HG03108 (cell line): ENCODE data around the gene ADGRB2.
"Not testable (repeated sequence)": the region's sequence is repeated elsewhere in the genome, so short reads cannot be mapped to it uniquely, and the experiment has no call there.

ENCODE experiments used
- ATAC-seq: cut with Tn5 transposase; IDR thresholded peaks from one replicate; pipeline ENCODE4 v1.9.1; 2021; ENCODE audit warnings: moderate library complexity; ENCODE audit not compliant: unreplicated experiment

The ADGRB2 gene

DNA sequence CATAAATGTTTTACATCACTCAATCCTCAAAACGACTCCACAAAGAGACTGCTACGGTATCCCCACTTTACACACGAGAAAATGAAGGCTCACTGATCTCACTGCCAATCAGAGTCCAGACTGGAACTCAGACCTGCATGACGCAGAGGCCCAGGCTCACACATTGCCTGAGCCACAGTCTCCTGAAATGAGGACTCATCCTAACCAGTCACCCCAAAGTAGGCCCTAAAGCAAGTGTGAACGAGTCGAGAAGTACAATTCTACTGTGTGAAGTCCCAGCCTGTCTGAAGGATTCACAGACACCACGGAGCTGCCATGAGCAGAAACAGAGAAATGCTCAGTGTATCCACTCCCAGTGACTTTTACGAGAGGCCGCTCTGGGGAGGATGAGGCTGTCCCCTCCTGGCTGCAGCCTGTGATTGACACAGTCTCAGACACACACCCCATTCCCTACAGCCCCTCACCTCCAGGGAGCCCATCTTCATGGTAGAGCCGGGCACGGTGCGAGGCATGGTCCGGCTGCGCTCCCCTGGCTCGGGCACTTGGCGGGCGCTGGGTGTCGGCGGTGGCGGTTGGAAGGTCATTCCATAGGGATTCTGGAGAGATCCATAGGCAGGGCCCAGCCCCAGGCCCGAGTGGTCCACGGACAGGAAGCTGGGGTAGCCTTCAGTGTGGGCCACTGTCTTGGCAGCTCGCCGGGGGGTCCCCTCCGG lies 33.6 kb downstream of the ADGRB2 start:
- ATAC-seq, result no peak

DNA sequence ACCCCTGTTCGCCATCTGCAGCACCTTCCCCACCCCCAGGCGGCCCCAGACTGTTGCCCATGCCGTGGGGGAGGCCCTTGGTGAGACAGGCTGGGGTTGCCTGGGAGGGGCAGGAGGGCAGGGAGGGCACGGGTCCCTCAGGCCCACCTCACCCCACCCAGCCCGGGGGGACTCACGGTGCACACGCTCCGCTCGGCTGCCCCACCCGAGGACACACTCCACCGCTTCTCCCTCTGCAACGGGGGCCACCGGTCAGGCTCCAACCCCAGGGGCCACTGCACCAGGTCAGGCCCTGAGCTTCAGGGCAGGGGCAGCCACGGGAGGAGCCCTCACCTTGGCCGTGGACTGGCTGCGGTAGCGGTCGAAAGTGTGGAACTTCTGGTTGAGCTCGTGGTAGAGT lies 36.3 kb downstream of the ADGRB2 start:
- ATAC-seq, result no peak

DNA sequence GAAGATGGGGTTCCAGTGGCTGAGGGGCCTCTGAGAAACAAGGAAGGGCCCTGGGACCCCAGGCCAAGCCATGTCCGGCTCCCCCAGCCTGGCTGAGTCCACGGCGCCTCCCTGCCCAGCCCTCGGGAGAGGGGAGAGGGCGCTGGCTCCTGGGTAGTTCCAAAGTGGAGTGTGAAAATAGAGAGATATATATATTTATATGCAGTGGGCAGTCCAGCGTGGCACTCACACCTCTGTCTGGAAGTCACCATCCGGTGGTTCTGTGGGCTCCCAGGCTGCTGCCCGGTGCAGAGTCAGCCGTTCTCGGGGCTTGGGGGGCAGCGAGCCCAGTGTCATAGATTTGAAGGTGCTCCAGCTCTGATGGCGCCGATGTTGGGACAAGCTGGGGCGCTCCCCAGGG lies 36.9 kb downstream of the ADGRB2 start:
- no peak for ATAC-seq

DNA sequence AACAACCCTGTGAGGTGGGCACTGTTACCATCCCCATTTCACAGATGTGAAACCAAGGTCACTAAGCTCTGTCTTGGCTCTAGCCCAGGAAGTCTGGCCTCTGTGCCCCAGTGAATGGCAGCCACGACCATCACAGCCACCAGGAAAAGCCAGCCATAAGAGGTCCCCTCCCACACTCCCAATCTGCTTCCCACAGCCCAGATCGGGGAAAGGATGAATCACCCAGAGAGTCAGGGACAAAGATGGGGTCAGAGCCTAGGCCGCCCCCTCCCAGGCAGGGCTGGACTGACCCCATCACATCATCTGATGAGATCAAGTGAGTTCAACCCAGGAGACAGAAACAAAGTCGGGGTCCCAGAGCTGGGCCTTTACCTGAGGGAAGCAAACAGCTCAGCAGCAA lies 37.4 kb downstream of the ADGRB2 start:
- ATAC-seq, result no peak

DNA sequence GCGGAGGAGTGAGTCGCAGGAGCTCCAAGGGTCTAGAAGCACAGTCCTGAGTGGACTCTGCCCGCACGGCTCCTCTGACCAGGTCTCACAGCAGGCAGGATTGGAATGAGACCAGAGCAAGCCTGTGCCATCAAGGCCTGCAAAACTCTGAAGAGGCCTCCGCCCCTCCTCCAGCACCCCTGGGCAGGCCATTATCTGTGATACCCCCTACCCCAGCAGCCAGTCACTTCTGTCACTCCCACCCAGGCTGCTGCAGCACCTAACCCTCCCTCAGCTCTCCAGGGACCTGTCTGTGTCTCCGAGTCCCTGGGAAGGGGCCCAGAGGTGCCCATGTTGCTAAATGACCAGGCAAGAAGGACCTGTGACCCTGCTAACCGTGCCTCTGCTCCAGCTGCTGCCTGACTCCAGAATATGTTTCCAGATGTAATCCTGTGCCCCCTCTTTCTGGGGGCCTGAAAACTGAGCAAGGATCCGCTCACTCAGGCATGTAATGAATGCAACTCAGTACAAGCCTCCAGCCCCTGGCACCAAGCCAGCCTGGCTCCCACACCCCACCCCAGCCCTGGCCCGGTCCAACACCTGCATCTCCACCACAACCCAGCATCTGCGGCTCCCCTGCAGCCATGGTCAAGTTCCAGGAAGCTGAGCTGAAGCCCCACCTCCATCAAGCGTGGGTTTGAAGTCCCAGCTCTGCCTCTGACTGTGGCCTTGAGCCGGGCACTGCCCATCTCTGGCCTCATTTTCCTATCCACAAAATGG lies 38.2 kb downstream of the ADGRB2 start:
- no peak for ATAC-seq

DNA sequence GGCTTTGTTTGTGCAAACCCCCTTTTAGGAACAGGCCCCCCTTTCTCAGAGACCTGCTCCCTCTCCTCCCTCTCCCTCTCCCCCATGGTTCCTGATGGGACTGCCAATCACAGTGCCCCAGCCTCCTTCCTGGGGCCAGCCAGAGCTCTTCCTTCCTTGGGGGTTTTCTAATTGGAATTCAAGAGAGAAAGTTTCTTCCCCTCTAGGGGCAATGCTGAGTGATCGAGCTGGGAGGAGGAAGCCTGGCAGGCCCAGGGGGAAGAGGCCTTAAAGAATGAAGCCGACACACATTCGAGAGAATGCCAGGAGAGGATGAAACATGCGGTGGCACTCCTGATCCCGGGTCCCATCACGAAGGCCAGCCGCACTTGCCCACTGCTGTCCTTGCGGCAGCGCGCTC lies 39.0 kb downstream of the ADGRB2 start:
- ATAC-seq, result no peak

DNA sequence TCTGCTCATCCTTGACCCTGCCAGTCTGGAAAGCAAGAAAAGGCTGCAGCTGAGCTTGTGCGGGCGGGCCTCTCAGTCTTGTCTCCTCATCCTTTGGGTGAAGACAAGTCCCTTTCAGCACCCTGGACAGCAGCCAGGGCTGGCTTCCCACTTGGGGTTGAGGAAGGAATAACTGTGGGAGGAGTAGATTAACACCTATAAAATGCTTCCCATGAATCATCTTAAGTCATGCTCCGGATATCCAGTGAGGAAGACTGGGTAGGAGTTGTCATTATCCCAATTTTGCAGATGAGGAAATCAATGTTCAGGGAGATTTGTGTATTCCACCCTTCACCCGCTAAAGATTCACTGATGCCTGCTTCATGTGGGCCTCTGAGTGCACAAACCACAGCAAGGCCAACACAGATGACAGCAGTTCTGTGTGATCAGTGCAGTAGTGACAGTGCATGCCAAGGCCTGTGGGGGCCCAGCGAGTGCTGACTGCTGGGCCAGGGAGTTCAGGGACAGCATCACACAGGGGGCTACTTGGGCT lies 40.2 kb downstream of the ADGRB2 start:
- ATAC-seq, result no peak

DNA sequence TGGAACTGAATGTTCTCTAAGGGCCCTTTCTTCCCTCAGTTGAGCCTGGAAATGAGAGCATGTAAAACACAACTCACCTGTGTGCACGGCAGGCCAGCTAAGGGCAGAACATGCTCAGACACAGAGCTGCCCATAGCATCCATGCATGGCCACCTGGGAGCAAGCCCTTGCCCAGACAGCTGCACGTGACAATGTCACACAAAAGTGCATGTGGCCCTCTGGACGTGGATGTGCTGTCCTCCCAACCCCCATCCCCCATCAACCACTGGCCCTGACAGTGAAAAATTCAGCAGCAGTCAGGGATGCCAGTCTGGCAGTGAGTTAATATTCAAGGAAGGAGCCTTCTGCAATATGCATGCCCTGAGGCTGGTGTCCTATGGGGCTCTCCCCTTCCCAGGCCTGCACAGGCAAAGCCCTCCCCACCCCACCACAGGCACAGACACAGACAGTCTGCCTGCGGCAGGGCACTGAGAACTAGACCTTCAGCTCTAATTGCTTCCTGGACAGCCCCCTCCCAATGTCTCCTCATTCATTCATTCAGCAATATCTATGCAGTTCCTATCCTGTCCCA lies 45.7 kb downstream of the ADGRB2 start:
- no peak for ATAC-seq

DNA sequence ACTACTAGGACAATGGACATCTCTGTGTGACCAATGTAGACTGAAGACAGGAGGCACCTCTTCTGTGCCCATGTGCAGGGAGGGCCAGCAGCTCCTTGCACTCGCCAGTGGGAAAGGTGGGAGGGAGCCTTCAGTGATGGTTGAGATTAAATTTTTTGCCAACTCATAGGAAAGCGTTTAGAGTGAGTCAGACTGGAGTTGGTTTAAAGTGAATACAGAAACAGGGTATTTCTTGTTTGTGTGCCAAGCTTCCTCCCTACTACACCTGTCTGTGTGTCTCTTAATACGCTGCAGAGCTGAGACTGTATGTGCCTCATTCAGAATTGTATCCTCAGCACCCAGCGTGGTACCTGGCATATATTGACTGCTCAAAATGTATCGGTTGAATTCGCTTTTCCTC lies 46.8 kb downstream of the ADGRB2 start:
- ATAC-seq, result no peak

DNA sequence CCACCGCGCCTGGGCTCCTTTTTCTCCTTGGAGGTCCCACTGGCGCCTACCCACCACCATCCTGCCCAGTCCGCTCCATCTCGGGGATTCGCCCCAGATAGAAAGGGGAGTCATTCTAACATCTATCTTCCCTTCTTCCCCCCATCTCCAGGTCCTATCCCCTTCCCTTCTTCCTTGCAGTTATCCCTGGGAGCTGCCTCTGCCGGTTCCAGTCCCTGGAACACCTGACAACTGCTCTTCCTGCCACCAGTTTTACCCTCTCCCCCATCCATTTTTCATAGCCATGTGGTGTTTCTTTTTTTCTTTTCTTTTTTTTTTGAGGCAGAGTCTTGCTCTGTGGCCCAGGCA lies 48.3 kb downstream of the ADGRB2 start:
- ATAC-seq, result no peak

DNA sequence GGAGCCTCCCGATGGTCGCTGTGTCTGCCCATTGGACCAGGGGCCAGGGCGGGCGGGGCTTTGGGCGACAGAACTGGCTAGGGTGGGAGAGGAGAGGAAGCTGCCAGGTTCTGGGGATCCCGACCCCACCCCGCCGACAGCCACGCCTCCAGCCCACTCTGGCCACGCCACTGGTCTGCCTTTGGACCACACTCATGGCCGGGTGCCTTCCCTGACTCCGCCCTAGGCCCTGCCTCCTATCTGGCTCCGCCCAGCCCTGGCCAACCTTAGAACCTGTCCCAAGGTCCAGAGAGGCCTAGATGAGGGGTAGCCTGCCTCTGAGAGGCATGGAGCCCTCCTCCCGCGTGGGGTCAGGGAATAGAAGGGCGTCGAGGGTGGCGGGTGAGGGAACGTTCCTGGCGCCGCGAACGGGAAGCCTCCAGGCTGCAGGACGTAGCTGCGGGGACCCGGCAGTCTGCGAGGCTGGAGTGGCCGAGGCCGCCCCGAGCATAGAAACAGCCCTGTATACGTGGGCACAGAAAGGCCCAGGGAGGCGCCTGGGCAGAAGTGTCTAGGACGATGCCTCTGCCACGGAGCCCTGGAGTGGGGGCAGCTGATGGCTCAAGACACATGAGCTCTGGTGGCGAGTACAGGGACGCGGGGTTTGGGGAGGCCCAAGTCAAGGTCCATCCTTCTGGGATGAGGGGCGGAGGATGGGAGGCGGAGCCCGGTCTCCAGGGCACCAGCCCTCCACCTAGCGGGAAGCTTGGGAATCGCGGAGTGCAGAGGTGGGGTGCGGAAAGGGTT lies 48.9 kb downstream of the ADGRB2 start:
- ATAC-seq, result no peak

DNA sequence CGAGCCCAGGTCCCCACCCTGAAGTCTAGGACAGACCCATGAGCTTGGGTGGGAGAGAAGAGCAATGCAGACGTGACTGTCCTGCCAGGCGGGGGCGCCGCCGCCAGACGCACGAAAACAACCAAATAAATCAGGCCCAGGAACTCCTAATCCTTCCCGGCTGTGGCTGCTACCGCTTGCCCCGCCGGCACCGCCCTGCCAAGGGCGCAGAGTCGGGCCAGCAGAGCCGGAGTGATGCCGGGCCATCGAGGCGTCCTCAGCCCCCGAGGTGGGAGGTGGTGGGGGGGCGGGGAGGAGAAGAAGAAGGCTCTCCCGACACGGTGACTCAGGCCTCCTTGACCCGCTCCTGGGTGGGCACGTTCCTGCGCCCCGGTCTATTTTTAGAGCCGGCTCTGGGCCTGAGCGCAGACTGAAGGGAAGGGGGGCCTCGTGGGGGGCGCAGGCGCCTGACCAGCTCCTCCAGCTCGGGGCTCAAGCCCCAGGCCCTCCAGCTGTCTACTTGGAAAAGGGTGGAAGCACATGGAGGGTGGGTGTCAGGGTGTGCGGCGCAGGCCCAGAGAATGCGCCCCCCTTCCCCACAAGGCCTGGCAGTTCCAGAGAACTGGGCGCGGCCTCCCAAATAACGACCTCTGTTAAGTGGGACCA lies 49.6 kb downstream of the ADGRB2 start:
- ATAC-seq, result no peak

DNA sequence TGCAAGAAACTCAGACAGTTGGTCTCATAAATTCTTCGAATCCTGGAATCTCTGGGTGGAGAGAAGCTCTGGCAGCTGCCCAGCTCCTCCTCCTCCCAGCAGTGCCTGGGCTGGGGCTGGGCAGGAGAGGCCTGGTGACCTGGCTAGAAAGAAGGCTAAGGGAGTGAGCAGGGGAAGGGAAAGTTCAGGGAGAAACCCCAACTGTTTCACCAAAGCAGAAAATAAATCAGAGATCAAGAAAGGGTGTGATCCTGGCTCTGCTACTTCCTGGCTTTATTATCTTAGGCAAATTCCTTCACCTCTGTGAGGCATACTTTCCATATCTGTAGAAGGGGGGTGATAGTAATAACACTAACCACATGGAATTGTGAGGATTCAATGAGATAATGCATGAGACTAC lies 51.5 kb downstream of the ADGRB2 start:
- ATAC-seq, result no peak

DNA sequence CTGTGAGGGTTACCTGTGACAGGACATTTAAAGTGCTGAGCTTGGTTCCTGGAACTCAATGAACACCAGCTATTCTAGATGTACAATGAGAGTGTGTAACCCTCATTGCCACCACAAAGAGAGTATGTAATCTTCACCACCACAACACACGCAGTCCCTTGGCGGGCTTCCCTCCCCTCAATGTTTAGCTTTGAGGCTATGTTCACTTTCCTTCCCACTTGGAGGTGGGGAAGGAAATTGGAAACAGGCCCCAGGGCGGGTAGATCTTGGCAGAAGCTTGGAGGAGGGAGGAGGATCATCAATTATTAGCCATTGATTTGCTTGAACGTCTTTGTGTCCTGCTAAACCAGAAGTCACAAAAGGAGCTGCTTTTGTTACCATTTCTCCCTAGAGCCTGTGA lies 52.1 kb downstream of the ADGRB2 start:
- no peak for ATAC-seq

DNA sequence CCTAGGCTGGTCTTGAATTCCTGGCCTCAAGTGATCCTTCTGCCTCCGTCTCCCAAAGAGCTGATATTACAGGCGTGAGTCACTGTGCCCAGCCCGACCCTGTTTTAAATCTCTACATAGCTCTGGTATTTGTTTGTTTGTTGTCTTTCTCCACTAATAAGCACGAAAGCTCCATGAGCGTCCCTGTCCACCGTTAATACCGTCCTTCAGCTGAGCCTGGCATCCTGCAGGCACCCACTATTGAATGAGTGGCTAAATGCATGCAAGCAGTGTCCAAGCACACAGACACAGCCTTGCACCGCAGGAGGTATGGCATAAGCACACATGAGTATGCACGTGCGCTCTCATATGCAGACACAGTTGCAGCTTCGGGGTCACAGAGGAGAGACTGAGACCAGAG lies 55.8 kb downstream of the ADGRB2 start:
- no peak for ATAC-seq

DNA sequence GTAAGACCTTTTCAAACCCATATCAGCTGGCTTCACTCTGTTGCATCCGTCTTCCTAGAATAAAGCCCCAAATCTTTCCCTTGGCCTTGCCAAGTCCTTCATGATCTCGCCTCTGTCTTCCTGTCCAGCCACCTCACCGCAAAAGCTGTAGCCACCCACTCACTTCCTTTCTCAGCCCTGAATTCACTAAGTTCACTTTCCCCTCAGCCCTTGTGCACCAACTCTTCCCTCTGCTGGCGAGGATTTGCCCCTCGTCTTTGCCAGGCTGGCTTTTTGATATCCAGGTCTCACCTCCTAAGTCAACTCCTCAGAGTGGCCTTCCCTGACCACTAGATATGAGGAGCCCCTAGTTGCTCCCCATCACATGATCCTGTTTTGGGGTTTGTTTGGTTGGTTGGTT lies 56.4 kb downstream of the ADGRB2 start:
- ATAC-seq, result no peak

DNA sequence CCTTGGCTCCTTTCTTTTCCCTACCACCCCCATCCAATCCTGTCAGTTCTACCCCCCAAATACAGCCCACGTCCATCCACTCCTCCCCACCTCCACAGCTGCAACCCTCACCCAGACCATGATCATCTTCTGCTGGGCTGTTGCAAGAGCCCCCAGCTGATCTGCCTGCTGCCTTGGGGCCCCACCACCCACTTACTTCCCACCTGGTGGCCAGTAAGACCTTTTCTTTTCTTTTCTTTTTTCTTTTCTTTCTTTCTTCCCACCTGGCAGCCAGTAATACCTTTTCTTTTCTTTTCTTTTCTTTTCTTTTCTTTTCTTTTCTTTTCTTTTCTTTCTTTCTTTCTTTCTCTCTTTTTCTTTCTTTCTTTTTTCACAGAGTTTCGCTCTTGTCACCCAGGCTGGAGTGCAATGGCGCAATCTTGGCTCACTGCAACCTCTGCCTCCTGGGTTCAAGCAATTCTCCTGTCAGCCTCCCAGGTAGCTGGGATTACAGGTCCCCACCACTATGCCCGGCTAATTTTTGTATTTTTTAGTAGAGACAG lies 57.0 kb downstream of the ADGRB2 start:
- ATAC-seq, result not testable (repeated sequence)

DNA sequence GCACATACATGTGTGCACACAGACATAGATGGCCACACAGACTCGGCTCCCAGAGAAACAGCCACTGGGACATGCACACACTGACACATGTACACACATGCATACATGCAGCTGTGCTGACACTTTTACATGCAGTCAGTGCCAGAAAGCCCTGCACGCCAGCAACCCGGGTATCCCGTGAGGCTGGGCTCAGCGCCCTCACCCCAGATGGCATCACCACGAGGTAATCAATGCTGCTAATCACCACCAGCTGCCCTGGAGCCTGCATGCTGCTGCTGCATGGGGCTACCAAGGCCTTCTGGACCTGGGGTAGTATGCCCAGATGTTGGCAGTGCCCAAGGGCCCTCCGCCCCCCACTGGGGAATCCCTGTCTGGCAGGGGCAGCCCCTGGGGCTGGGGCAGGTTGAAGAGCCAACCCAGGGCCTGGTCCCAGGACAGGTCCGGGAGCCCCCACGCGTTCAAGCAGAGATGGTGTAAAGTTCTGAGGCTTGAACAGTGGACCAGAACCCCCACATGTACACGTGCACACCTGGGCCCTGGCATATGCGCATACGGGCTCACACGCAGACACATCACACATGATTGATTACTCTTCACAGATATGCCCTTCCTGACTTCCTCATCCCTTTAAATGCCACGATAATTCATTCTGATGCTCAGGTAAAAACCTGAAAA lies 57.6 kb downstream of the ADGRB2 start:
- ATAC-seq, result no peak

DNA sequence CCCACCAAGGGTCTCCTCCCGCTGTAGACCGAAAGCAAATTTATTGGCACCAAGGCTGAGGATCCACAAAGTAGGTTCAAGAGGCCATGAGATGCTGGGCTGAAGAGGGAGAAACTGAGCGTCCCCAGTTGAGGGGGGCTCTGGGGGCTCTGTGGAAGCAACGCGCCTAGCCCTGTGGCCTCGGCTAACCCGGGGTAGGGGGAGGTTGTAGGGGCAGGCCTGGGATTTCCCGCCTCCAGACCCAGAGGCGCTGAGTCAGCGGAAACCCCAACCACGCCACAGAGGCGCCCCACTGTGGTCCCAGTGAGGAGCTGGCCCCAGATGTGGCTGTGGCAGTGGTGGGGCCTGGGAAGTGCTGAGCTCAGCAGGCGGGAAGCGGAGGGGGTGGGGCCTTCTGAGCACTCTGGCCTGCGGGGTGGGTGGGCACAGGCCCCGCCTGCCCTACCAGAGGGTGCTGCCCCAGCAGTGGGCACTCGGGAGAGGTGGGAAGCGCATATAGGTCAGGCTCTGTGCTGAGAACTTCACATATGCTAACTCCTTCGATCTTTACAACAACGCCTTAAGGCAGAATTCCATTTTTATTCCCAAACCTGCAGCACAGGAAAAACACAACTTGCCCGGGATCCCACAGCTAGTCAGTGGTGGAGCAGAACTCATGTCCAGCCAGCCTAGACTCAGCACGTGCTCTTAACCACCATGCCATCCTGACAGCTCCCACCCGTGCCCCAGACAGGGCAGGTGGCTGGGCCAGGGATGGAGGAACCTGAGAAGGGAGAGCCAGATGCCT lies 58.9 kb downstream of the ADGRB2 start:
- ATAC-seq, result no peak
